HepG2 (cell line): ENCODE measurements around the gene HERC5. TPM values are rescaled to one million over a fixed set of nuclear protein-coding genes. Genes with fewer than 3 reads are reported as not detected.

Source experiments
- ATM ChIP-seq: fragments of 450-650 bp; IDR thresholded peaks from 2 replicates; pipeline ENCODE4 v1.7.1; 2017; ENCODE audit warnings: mild to moderate bottlenecking, borderline replicate concordance
- HHEX ChIP-seq: IDR thresholded peaks from 2 replicates; pipeline ENCODE4 v1.6.1; 2016; ENCODE audit warnings: control low read depth
- HOXA5 ChIP-seq: sonication (generic); formaldehyde crosslinking; IDR thresholded peaks from 2 replicates; pipeline ENCODE4 v1.4.0; 2020; ENCODE audit warnings: missing genetic modification reagents
- KAT7 ChIP-seq: IDR thresholded peaks from 2 replicates; pipeline ENCODE4 v1.6.1; 2018; ENCODE audit warnings: borderline replicate concordance, missing compliant biosample characterization
- KAT8 ChIP-seq: IDR thresholded peaks from 2 replicates; pipeline ENCODE4 v1.6.1; 2016; ENCODE audit warnings: missing genetic modification reagents, missing compliant biosample characterization
- NFE2 ChIP-seq: sonication (generic); formaldehyde crosslinking; IDR thresholded peaks from 2 replicates; pipeline ENCODE4 v1.4.0; 2020; ENCODE audit warnings: missing genetic modification reagents
- NFIC ChIP-seq: IDR thresholded peaks from 2 replicates; pipeline ENCODE4 v1.6.1; 2012; ENCODE audit warnings: mild to moderate bottlenecking, low read length, inconsistent platforms
- NFRKB ChIP-seq: fragments of 450-650 bp; IDR thresholded peaks from 2 replicates; pipeline ENCODE4 v1.6.1; 2017
- NFYC ChIP-seq: IDR thresholded peaks from 2 replicates; pipeline ENCODE4 v1.6.1; 2016; ENCODE audit warnings: missing genetic modification reagents, missing compliant biosample characterization
- PAX8 ChIP-seq: sonication (generic); formaldehyde crosslinking; IDR thresholded peaks from 2 replicates; pipeline ENCODE4 v1.8.0; 2022; ENCODE audit warnings: mild to moderate bottlenecking, missing genetic modification reagents, borderline replicate concordance
- PHF20 ChIP-seq: sonication (generic); formaldehyde crosslinking; IDR thresholded peaks from 2 replicates; pipeline ENCODE4 v1.5.0; 2020; ENCODE audit warnings: mild to moderate bottlenecking, missing genetic modification reagents
- POGZ ChIP-seq: sonication (generic); formaldehyde crosslinking; IDR thresholded peaks from 2 replicates; pipeline ENCODE4 v1.4.0; 2020; ENCODE audit warnings: mild to moderate bottlenecking, missing genetic modification reagents
- ZBTB21 ChIP-seq: sonication (generic); formaldehyde crosslinking; IDR thresholded peaks from 2 replicates; pipeline ENCODE4 v1.4.0; 2020; ENCODE audit warnings: missing genetic modification reagents
- ZNF629 ChIP-seq: sonication (generic); formaldehyde crosslinking; conservative IDR thresholded peaks from 2 replicates; pipeline ENCODE4 v1.5.0; 2020; ENCODE audit warnings: missing genetic modification reagents
- polyA plus RNA-seq, 8 experiments: library from polyadenylated mRNA; depleted of rRNA in 3 of 8; stranded (reverse) in 7 of 8; unstranded in 1 of 8; fragments of >200 nt; fragmentation: Illumina TruSeq in 4 of 8; extraction: Trizol in 4 of 8; gene quantifications; 2 replicates each; pipeline versions ENCODE4 v1.2.1 to v1.2.3, GENCODE V29; 2011 to 2016; ENCODE audit warnings: low read depth in 4 of 8, missing spikeins in 1 of 8, mixed read lengths in 1 of 8; ENCODE audit not compliant: insufficient read depth in 1 of 8
- total RNA-seq, 5 experiments: library from RNA; depleted of rRNA; stranded (reverse); fragments of >200 nt; fragmentation: Illumina TruSeq; extraction: Trizol; gene quantifications; 2 replicates each; pipeline ENCODE4 v1.2.3, GENCODE V29; 2016; ENCODE audit warnings: low read depth in 1 of 5
- TF ChIP-seq, protein P1 (sequence below): fragments of 450-650 bp; IDR thresholded peaks from 2 replicates; pipeline ENCODE4 v1.6.1; 2016
- TF ChIP-seq, protein P2 (sequence below): sonication (generic); formaldehyde crosslinking; IDR thresholded peaks from 2 replicates; pipeline ENCODE4 v1.5.1; 2020; ENCODE audit warnings: missing genetic modification reagents, mild to moderate bottlenecking, borderline replicate concordance
- TF ChIP-seq, protein P3 (sequence below): sonication (generic); formaldehyde crosslinking; IDR thresholded peaks from 2 replicates; pipeline ENCODE4 v1.4.0; 2020; ENCODE audit warnings: missing genetic modification reagents, mild to moderate bottlenecking, borderline replicate concordance
- TF ChIP-seq, protein P4 (sequence below): sonication (generic); formaldehyde crosslinking; IDR thresholded peaks from 2 replicates; pipeline ENCODE4 v1.5.0; 2020; ENCODE audit warnings: mild to moderate bottlenecking, missing genetic modification reagents

HERC5 gene
- total and polyA plus RNA-seq, 2 of the 13 experiments (the other 11 are each of a cell fraction or from before 2014, with no cell fraction given), result 0.13 to 0.33 TPM

DNA sequence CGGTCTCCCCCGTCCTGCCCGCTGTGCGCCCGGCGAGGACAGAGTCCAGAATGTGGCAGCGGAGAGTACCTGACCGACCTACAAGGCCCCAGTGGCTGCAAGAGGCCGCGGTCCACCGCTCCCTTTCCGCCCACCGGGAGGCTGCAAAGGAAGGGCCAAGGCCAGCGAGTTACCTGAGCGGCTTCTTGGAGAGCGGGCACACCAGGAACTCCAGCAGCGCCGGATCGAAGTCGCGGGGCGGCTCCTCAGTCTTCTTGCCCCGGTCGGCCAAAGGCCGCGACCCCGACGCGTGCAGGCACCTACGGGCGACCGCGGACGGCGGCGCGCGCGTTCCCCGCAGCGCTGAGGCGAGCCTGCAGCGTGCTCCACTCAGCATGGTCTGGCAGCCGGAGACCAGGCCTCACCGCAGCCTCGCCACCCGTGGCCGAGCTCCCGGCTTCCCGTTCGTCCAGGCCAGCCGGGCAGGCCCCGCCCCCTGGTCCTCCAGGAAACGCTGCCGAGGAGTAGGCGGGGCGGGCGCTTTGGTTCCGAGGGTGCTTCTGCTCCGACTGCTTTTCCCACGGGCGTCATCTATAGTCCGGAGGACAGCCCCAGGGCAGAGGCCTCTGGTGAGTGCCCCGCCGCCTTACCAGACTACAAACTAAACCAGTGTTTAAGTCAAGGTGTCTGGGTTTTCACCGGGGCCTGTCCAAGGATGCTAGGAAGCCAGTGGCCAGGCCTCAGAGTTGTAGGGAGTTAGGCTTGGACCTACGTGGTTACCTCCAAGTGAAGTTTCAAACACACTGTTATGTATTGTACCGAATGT, 66.6 kb downstream of the HERC5 start, which contains the start of gene PYURF (continued):
- TF ChIP-seq POGZ (CRISPR knock-in tag) (peak; percentile 98), HOXA5 (peak; percentile 83), KAT8 (CRISPR knock-in tag) (peak; percentile 96), PAX8 (CRISPR knock-in tag) (peak; percentile 93; the same call in 1 of the 2 replicates), NFIC (no peak), KAT7 (CRISPR knock-in tag) (peak; percentile 97), HHEX (CRISPR knock-in tag) (no peak), ZBTB21 (CRISPR knock-in tag) (0 out of 2 replicates have a peak, but pooled peaks have one; percentile 25), ZNF629 (CRISPR knock-in tag) (peak; percentile 43), NFE2 (CRISPR knock-in tag) (no peak), NFRKB (no peak), PHF20 (peak; percentile 94), ATM (no peak), NFYC (CRISPR knock-in tag) (peak; percentile 45)
- TF ChIP-seq, protein P1, sequence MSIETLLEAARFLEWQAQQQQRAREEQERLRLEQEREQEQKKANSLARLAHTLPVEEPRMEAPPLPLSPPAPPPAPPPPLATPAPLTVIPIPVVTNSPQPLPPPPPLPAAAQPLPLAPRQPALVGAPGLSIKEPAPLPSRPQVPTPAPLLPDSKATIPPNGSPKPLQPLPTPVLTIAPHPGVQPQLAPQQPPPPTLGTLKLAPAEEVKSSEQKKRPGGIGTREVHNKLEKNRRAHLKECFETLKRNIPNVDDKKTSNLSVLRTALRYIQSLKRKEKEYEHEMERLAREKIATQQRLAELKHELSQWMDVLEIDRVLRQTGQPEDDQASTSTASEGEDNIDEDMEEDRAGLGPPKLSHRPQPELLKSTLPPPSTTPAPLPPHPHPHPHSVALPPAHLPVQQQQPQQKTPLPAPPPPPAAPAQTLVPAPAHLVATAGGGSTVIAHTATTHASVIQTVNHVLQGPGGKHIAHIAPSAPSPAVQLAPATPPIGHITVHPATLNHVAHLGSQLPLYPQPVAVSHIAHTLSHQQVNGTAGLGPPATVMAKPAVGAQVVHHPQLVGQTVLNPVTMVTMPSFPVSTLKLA, result no peak
- TF ChIP-seq, protein P2, sequence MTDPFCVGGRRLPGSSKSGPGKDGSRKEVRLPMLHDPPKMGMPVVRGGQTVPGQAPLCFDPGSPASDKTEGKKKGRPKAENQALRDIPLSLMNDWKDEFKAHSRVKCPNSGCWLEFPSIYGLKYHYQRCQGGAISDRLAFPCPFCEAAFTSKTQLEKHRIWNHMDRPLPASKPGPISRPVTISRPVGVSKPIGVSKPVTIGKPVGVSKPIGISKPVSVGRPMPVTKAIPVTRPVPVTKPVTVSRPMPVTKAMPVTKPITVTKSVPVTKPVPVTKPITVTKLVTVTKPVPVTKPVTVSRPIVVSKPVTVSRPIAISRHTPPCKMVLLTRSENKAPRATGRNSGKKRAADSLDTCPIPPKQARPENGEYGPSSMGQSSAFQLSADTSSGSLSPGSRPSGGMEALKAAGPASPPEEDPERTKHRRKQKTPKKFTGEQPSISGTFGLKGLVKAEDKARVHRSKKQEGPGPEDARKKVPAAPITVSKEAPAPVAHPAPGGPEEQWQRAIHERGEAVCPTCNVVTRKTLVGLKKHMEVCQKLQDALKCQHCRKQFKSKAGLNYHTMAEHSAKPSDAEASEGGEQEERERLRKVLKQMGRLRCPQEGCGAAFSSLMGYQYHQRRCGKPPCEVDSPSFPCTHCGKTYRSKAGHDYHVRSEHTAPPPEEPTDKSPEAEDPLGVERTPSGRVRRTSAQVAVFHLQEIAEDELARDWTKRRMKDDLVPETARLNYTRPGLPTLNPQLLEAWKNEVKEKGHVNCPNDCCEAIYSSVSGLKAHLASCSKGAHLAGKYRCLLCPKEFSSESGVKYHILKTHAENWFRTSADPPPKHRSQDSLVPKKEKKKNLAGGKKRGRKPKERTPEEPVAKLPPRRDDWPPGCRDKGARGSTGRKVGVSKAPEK (CRISPR knock-in tag), result 0 out of 2 replicates have a peak, but pooled peaks have one; percentile 67
- TF ChIP-seq, protein P3, sequence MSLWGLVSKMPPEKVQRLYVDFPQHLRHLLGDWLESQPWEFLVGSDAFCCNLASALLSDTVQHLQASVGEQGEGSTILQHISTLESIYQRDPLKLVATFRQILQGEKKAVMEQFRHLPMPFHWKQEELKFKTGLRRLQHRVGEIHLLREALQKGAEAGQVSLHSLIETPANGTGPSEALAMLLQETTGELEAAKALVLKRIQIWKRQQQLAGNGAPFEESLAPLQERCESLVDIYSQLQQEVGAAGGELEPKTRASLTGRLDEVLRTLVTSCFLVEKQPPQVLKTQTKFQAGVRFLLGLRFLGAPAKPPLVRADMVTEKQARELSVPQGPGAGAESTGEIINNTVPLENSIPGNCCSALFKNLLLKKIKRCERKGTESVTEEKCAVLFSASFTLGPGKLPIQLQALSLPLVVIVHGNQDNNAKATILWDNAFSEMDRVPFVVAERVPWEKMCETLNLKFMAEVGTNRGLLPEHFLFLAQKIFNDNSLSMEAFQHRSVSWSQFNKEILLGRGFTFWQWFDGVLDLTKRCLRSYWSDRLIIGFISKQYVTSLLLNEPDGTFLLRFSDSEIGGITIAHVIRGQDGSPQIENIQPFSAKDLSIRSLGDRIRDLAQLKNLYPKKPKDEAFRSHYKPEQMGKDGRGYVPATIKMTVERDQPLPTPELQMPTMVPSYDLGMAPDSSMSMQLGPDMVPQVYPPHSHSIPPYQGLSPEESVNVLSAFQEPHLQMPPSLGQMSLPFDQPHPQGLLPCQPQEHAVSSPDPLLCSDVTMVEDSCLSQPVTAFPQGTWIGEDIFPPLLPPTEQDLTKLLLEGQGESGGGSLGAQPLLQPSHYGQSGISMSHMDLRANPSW (CRISPR knock-in tag), result peak; percentile 46; the same call in 1 of the 2 replicates
- TF ChIP-seq, protein P4, sequence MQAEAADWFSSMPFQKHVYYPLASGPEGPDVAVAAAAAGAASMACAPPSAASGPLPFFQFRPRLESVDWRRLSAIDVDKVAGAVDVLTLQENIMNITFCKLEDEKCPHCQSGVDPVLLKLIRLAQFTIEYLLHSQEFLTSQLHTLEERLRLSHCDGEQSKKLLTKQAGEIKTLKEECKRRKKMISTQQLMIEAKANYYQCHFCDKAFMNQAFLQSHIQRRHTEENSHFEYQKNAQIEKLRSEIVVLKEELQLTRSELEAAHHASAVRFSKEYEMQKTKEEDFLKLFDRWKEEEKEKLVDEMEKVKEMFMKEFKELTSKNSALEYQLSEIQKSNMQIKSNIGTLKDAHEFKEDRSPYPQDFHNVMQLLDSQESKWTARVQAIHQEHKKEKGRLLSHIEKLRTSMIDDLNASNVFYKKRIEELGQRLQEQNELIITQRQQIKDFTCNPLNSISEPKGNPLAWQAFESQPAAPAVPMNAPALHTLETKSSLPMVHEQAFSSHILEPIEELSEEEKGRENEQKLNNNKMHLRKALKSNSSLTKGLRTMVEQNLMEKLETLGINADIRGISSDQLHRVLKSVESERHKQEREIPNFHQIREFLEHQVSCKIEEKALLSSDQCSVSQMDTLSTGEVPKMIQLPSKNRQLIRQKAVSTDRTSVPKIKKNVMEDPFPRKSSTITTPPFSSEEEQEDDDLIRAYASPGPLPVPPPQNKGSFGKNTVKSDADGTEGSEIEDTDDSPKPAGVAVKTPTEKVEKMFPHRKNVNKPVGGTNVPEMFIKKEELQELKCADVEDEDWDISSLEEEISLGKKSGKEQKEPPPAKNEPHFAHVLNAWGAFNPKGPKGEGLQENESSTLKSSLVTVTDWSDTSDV (CRISPR knock-in tag), result peak; percentile 79
